GM23248 (cell line): ENCODE measurements around the gene GON4L.
"Not testable (repeated sequence)": the region's sequence is repeated elsewhere in the genome, so short reads cannot be mapped to it uniquely, and the experiment has no call there.

ENCODE experiments used
- EZH2 ChIP-seq: fragments of 200-600 bp; sonication (generic); IDR thresholded peaks from 2 replicates; pipeline ENCODE4 v1.6.1; 2018; ENCODE audit warnings: antibody characterized with exemption, mild to moderate bottlenecking; ENCODE audit not compliant: insufficient read depth, poor library complexity, severe bottlenecking
- EZH2phosphoT487 ChIP-seq: fragments of 200-600 bp; sonication (generic); IDR thresholded peaks from 2 replicates; pipeline ENCODE4 v1.6.1; 2018; ENCODE audit warnings: antibody characterized with exemption, moderate library complexity, mild to moderate bottlenecking, low read depth; ENCODE audit not compliant: insufficient read depth

DNA sequence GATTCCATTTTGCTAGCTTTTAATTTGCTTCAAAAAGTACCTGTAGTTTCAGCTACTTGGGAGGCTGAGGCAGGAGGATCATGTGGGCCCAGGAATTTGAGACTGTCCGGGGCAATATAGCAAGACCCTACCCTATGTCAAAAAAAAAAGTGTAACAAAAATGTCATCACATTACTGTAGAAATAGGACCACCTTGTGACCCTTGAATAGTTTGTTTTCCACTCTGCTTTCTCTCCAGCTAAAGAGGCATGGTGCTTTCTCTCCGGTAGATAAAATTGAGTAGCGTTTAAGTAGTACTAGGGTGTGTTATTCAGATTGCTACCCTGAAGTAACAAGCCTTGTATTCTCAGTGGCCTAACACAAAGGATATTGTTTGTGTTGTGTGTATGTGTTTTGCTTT, 144.4 kb downstream of the GON4L start:
- not testable (repeated sequence) for TF ChIP-seq EZH2, EZH2phosphoT487
